GM21723 (cell line): Measurements from ENCODE around the gene CAPN12.

Experiments
- ATAC-seq: cut with Tn5 transposase; IDR thresholded peaks from one replicate; pipeline ENCODE4 v1.9.1; 2021; ENCODE audit warnings: mild to moderate bottlenecking, moderate library complexity; ENCODE audit not compliant: unreplicated experiment

CAPN12 gene

DNA sequence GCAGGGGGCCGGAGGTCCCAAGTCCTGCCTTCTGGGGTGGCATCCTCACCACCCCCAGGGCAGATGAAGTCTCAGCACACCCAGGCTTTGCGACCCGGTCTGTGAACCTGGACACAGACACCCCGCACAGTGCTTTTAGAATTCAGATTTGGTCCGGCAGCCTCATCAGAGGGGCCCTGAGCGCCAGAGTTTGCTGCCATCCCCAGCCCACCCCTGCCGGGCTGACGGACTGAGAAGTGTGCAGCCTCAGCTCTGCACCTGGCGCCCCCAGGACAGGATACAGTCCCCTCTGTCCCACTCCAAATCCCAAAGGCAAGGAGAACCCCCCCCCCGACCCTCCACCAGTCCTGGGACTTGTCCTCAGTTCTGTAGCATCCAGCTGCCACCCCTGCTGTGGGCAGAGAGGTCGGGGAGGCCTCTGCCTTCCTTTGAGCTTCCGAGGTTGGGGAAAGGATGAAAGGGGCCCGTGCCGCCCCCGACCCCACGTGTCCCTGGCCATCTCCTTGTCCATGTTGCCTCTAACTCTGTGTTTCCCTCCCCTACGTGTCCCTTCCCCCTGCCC, 16.9 kb downstream of the CAPN12 start:
- ATAC-seq: no peak

DNA sequence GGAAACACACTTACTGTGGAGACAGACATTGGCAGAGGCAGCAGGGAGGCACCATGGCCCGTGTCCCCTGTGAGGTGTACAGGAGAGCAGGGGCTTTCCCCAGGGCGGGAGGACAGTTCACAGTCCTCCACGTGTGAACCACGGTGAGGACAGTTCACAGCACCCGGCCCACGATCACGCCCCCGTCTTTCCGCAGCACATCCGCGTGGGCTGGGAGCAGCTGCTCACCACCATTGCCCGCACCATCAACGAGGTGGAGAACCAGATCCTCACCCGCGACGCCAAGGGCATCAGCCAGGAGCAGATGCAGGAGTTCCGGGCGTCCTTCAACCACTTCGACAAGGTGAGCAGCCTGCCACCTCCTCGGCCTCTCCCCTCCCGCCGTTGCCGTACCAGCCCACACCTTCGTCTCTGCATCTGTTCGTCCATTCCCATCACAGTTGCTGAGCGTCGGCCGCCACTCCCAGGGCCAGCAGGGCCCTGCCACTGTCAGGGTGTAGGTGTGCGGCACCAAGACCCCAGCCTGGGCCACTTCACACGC, 17.4 kb downstream of the CAPN12 start:
- no peak for ATAC-seq

- no peak for ATAC-seq
These were observed 18.0 kb downstream of the CAPN12 start for GRCh38 chr19:38726284-38726673.

- no peak for ATAC-seq
These were observed 18.6 kb downstream of the CAPN12 start for GRCh38 chr19:38725469-38726283.

GRCh38 chr19:38723990-38724854, 20.1 kb downstream of the CAPN12 start:
- no peak for ATAC-seq

- no peak for ATAC-seq
These were observed 20.7 kb downstream of the CAPN12 start for GRCh38 chr19:38723606-38723965.

- ATAC-seq: no peak
These were observed 21.2 kb downstream of the CAPN12 start for GRCh38 chr19:38722947-38723605.

GRCh38 chr19:38721979-38722773, 22.1 kb downstream of the CAPN12 start:
- no peak for ATAC-seq

- ATAC-seq: no peak
These were observed 22.8 kb downstream of the CAPN12 start for GRCh38 chr19:38721496-38721895.

- ATAC-seq: no peak
These were observed 23.6 kb downstream of the CAPN12 start for GRCh38 chr19:38720559-38721236.

DNA sequence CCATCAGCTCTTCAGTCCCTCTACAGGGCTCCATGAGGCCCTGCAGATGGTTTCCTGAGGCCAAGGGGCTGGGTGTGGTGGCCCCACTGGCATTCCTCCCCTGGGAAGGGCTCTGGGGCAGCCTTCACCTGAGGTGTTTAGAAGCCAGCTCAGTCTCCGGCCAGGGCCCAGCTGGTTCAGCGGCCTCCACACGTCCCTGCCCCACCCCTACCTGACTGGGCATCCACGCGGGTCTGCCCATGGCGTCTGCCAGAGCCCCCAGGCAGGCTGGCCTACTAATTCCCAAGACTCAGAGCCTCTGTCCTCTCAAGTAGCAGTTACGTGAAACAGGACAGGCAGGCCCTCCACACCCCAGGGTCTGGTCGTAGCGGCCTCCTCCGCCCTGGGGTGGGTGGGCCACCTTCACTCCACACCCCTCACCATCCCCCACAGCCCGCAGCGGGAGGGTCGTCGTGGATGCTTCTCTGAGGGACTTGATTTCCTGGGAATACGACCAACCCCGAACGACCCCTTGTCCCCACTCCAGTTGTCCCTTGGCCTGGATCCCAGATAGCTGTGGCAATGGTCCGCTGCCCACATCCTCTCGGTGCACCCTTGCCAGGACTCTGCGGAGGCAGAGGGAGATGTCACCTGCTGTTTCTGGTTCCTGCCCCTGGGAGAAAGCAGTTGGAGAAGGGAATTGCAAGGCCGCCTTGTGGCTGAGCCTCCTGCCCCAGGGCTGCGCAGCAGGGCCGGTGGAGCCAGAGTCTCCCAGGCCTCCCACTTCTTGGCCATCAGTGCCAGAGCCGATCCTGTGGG, 24.3 kb downstream of the CAPN12 start:
- ATAC-seq: no peak

- no peak for ATAC-seq
These were observed 25.3 kb downstream of the CAPN12 start for GRCh38 chr19:38718747-38719543.

GRCh38 chr19:38717855-38718254, 26.4 kb downstream of the CAPN12 start:
- no peak for ATAC-seq

DNA sequence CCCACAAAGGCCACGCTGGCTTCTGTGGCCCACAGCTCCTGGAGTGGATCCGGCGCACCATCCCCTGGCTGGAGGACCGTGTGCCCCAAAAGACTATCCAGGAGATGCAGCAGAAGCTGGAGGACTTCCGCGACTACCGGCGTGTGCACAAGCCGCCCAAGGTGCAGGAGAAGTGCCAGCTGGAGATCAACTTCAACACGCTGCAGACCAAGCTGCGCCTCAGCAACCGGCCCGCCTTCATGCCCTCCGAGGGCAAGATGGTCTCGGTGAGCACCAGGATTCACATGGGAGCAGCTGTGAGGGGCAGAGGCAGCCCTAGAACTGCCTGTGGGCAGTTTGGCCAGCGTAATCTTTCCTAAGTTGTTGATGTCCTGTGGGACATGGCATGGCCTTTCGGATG, 27.2 kb downstream of the CAPN12 start:
- no peak for ATAC-seq

- ATAC-seq: no peak
These were observed 28.7 kb downstream of the CAPN12 start for GRCh38 chr19:38715555-38715954.

DNA sequence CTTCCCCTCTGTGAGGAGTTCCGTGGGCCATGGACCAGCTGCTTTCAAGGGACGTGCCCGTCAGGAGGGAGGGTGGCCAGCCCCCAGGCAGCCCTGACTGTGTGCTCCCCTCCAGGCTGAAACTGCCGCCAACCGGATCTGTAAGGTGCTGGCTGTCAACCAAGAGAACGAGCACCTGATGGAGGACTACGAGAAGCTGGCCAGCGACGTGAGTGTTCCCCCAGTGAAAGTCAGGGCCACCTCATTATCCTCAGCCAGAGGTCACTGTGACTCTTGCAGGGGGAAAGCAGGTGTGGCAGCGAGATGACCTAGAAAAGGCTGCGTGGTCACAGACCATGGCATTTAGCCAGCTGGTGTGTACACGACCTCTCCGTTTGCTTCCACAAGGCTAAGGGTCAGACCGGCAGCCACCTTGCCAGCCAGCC, 29.9 kb downstream of the CAPN12 start:
- no peak for ATAC-seq

DNA sequence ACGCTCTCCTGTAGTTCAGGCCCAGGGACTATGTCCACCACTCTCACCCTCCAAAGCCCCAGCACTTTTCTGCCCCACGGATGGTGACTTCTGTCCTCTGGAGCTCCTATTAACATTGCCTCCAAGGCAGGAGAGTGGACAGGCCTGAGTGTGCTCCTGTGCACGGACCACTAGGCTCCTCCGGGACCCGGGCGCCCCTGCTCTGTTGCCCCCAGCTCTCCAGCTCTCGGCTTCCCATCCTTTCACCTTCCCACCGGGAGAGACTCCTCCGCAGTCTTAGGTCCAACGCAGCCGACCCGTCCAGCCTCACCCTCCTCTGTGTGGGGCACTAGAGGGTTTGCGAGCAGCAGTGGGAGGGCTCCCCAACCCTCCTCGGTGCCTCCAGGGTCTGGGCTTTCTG, 30.4 kb downstream of the CAPN12 start:
- ATAC-seq: no peak

DNA sequence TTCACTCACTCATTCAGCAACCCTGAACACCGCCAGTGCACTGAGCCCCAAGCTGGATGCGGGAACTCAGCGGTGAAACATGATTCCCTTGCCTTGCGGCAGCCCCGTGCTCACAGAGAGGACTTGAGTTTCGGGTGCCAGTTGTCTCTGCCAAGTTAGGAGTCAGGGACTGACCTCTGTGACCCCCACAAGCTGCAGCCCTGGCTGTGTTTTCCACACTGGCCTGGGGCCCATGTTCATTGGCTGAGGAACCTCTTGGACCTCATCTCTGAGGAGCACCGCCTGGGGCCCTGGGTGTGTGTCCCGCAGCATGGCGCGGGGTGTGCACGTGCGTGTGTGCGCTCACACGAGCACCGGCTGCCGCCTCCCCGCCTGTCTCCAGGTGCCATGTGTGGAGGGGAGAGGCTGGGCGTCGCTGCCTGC, 31.0 kb downstream of the CAPN12 start:
- ATAC-seq: no peak
